Activated CD4-positive, alpha-beta T cell treated with anti-CD3 and anti-CD28 coated beads, Interleukin-2, amount 10 ng/mL, durations not matched to agents 24 days and 14 days (primary cell): ENCODE results near the gene KCNJ1. TPM values are rescaled to one million over a fixed set of nuclear protein-coding genes. Genes with fewer than 3 reads are reported as not detected.

ENCODE experiments used
- DNase-seq: peaks from one replicate; pipeline ENCODE4 v3.0.0; 2022
- H3K27ac Mint-ChIP-seq: one replicate; pipeline ENCODE4 v1.8.0; 2022; ENCODE audit warnings: mild to moderate bottlenecking, mixed read lengths
- H3K27me3 Mint-ChIP-seq: one replicate; pipeline ENCODE4 v1.8.0; 2022; ENCODE audit warnings: mixed read lengths
- H3K36me3 Mint-ChIP-seq: one replicate; pipeline ENCODE4 v1.8.0; 2022; ENCODE audit warnings: low read depth, mild to moderate bottlenecking, mixed read lengths
- H3K4me1 Mint-ChIP-seq: one replicate; pipeline ENCODE4 v1.8.0; 2021; ENCODE audit warnings: mixed read lengths
- H3K4me3 Mint-ChIP-seq: one replicate; pipeline ENCODE4 v1.8.0; 2022; ENCODE audit warnings: mild to moderate bottlenecking, moderate library complexity, mixed read lengths
- H3K9me3 Mint-ChIP-seq: one replicate; pipeline ENCODE4 v1.8.0; 2021; ENCODE audit warnings: mixed read lengths
- intact Hi-C: fragments of 100-400 bp; cut with micrococcal nuclease; formaldehyde crosslinking; loops from one replicate; pipeline ENCODE4 v1.15.1; 2023
- total RNA-seq: library from RNA; stranded (reverse); gene quantifications from 2 replicates; pipeline ENCODE4 v1.2.3, GENCODE V29; 2022

Gene KCNJ1
- total RNA-seq, 1 donor from 2014 or later, result not detected

DNA sequence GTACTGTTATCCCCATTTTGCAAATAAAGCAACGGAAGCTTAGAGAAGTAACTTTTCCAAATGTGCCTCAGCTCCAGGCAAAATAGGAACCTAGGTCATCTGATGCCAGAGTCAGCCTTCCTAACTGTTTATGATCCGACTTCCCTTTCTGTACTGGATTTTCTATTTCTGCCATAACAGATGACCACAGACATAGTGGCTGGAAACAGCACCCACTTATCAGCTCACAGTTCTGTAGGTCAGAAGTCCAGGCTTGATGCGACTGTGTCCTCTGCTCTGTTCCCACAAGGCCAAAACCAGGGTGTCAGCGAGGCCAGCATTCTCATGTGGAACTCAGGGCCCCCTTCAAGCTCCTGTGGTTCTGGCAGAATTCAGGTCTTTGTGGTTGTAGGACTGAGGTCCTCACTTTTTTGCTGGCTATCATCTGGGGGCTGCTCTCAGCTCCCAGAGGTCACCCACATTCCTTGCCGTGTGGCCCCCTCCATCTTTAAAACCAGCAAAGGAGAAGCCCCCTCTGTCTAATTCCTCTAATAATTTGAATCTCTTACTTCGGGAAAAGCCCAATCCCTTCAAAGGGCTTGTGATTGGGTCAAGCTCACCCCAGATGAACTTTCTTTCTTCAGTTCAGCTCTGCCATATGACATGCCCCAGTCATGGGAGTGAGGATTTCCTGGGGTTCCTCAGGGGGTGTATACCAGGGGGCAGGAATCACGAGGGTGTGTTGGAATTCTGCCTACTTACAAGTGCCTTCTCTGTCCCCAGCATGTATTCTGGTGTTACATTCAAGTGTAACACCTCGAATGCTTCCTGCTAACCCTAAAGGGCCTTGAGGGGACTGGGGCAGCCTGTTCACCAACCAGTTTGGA is 39.3 kb upstream of the KCNJ1 start:
- DNase-seq, result no peak
- no peak overlapping the region for H3K27ac Mint-ChIP-seq
- H3K36me3 Mint-ChIP-seq, result no peaks in the 10 kb centered on the region
- H3K27me3 Mint-ChIP-seq, result peaks cover 72% of the 10 kb centered on the region
- no peaks in the 10 kb centered on the region for H3K9me3 Mint-ChIP-seq
- peak overlapping the region; percentile 72 for H3K4me3 Mint-ChIP-seq
- intact Hi-C loops, result loop anchor here (10.0 kb wide), 1 partner anchor 148 kb away; no protein-coding TSS in a partner anchor
- peaks cover 12% of the 10 kb centered on the region for H3K4me1 Mint-ChIP-seq

DNA sequence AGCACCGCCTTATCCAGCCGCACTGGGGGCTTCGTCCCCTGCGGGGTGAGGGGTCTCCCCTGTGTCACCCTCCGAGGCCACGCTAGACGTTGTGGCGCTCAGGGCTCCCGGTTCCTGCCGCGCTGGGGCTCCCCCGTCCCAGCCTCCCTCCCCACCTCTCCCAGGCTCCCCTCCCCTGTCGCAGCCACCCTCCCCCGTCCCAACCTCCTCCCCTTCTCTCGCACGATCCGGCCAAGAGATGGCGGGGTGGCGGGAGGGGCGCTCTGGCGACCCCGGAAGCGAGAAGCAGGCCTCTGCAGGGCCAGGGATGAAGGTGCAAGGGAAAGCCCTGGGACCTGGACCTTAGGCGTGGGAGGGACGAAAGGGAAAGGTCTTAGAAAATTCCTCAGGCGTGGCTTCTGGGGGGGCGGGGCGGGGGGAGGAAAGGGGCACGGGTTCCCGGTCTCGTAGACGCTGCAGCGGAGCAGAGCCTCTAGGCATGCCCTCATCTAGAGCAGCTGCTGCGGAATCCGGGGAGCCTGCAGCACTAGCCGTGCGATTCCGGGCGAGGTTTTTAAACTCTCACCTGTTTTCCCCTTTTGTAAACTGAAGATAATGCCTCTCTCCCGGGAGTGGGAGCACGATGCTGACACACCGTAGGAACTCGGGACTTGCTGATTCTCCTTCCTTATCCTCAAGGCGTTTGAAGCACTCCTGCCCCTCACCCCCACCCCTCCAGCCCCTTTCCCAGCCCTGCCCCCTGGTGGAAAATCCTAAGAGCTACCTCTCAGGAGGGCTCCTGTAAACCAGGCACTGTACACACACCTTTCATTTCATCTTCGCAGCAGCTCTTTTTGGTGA is 38.5 kb upstream of the KCNJ1 start:
- Mint-ChIP-seq H3K27ac (no peak overlapping the region), H3K9me3 (no peaks in the 10 kb centered on the region), H3K4me1 (peaks cover 12% of the 10 kb centered on the region), H3K4me3 (peak overlapping the region; percentile 72), H3K27me3 (peaks cover 77% of the 10 kb centered on the region), H3K36me3 (no peaks in the 10 kb centered on the region)
- DNase-seq, result peak; percentile 75
- intact Hi-C loops, result loop anchor here (2.0 to 10.0 kb wide), 2 partner anchors 15 to 149 kb away; partner anchors contain the start of gene KCNJ5

DNA sequence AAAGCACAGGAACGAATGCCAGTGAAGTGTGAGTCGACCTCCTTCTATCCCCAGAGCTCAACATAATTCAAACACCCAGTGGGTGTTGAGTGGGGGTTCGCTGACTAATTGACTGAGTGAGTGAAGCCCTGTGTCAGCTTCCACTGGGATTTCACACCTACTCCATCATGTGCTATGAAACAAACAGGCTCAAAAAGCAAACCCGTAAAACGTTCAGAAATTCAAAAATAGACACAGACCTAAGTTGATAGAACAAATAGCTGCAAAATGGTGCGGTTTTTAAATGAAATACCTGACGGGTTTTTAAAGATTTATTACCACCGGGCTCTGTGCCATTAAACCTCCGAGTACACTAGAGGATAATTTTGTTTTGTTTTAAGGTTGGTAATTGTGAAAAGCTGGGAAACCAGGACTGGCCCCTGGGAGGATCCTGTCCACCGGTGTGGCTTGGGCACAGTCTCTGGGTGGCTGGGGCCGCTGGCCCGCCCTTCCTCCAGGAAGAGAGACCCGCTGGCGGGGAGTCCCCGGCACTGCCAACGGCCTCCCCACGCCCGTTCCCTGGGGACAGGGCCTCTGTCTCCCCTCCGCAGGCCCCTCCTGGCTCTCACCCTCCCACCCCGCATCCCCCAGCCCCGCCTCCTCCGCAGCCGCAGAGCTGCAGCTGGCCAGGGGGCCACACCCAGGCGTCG is 37.7 kb upstream of the KCNJ1 start:
- Mint-ChIP-seq H3K4me3 (peak overlapping the region; percentile 30), H3K4me1 (peaks cover 12% of the 10 kb centered on the region), H3K27ac (no peak overlapping the region), H3K27me3 (peaks cover 70% of the 10 kb centered on the region), H3K36me3 (no peaks in the 10 kb centered on the region), H3K9me3 (no peaks in the 10 kb centered on the region)
- intact Hi-C loops, result loop anchor here (2.0 to 10.0 kb wide), 2 partner anchors 14 to 150 kb away; partner anchors contain the start of gene KCNJ5
- DNase-seq, result no peak

DNA sequence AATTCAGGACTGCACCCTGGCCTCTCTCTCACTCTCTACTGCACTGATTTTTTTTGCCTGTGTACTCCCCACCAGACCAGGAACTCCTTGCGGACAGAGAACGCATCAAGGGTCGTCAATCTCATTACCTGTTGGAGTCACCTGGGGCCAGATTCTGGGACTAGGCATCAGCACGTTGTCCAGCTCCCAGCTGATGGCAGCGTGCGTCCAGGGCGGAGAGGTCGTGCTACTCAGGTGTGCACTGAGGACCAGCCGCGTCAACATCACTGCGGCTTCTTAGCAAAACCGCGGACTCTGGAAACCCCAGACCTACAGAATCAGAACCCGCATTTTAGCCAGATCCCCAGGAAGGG is 37.2 kb upstream of the KCNJ1 start:
- intact Hi-C loops, result loop anchor here (2.0 to 10.0 kb wide), 2 partner anchors 13 to 151 kb away; partner anchors contain the start of gene KCNJ5
- Mint-ChIP-seq H3K27me3 (peaks cover 65% of the 10 kb centered on the region), H3K27ac (no peak overlapping the region), H3K36me3 (no peaks in the 10 kb centered on the region), H3K4me3 (peak overlapping the region; percentile 30), H3K9me3 (no peaks in the 10 kb centered on the region), H3K4me1 (peaks cover 12% of the 10 kb centered on the region)
- DNase-seq, result no peak

DNA sequence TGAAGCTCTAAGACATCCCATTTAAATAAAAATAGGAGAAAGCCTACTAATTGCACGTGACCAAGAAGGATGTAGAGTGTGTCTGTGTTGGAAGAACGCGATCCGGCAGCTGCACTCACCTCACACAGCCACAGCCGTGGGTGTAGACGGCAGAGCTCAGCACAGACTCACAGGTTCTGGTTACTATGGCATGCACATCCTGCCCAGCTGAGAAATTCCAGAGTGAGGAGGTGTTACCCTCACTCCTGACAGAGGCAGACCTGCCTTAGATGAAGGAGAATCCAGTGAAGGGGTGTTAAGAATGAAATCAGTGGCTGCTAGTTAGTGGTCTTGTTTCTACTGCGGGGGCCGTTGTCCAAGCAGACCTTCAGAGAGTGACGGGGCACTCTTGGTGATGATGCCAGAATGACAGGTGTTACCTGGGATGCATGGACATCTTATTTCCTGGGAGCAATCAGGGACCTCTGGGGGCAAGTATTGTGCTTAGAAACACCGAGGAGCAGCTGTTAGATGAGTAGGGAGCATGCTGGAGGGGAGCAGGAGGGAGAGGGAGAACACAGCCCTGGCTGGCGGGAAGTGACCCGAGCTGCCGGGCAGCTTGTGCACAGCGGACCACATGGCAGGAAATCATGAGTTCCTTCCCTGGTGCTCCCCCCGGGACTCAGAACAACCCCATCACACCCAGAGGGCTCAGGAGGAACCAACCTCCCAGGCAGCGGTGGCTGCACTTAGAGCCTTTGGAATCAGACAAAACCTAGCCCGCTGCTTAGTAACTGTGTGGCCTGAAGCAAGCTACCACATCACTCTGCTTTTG is 36.4 kb upstream of the KCNJ1 start:
- peaks cover 12% of the 10 kb centered on the region for H3K4me1 Mint-ChIP-seq
- no peak overlapping the region for H3K27ac Mint-ChIP-seq
- no peaks in the 10 kb centered on the region for H3K36me3 Mint-ChIP-seq
- intact Hi-C loops, result loop anchor here (2.0 to 10.0 kb wide), 2 partner anchors 13 to 151 kb away; partner anchors contain the start of gene KCNJ5
- H3K27me3 Mint-ChIP-seq, result peaks cover 64% of the 10 kb centered on the region
- no peak overlapping the region for H3K4me3 Mint-ChIP-seq
- DNase-seq, result no peak
- no peaks in the 10 kb centered on the region for H3K9me3 Mint-ChIP-seq

DNA sequence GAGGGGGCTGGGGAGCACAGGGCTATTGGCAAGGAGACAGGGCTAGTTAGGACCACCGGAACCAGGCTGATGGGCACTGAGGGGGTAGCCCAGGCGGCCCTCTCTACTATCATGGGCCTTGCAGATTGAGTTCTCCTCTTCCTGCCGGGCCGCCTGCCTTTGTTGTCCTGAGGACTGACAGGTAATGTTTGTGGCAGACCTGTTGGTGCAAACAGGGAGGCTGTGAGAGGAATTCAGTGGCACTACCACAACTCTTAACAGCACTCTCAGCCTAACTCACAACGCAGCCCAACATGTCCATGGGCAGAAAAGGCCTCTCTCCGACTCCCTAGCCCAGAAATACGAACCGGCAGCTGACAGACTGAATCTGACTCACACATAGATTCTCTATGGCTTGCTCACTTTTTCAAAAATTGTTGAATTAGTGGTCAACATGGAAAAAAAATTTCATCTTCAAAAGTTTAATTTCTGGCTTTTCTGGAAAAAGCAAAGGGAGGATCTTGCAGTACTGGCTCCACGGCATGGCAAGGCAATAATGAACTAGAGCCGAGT is 35.5 kb upstream of the KCNJ1 start:
- Mint-ChIP-seq H3K9me3 (no peaks in the 10 kb centered on the region), H3K4me3 (no peak overlapping the region), H3K27ac (no peak overlapping the region), H3K4me1 (peaks cover 12% of the 10 kb centered on the region), H3K36me3 (no peaks in the 10 kb centered on the region), H3K27me3 (peaks cover 64% of the 10 kb centered on the region)
- no peak for DNase-seq
- intact Hi-C loops, result loop anchor here (10.0 kb wide), 1 partner anchor 152 kb away; no protein-coding TSS in a partner anchor

DNA sequence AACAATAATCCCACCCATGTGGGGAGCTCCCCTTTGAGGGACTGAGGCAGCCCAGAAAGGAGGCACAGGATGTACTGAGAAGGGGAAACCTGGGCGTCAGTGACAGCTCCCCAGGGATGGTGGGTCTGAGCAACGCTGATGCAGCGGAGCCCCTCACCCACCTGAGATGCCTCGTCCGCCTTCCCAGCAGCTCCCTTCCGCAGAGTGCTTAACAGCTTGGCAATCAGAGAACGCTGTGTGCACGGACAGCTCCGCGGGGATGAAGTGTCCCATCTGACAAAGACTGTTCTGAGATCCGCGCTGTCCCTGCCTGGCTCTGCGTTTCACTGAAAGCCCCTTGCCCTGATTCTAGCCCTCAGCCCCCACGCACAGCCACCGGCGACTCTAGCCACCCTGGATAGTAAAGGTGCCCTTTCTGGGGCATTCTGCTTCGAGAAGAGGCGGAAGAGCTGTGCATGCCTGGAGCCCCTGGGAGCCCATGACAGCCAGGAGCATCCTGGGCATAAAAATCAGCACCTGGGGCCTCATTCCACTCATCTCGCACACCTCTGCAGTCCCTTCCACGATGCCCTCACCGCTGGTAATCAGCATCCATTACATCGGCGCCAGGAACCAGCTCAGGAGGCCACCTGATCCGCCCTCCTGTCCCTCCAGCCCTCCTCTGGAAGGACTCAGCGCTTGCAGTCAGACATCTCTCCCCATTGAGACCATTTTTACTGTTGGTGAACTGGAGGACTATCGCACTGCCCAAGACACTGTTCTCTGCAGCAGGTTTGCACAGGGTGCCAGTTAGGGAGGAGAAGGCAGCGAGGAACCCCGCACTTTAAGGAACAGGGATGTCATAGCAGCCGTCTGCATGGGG is 34.8 kb upstream of the KCNJ1 start:
- H3K27me3 Mint-ChIP-seq, result peaks cover 61% of the 10 kb centered on the region
- no peaks in the 10 kb centered on the region for H3K36me3 Mint-ChIP-seq
- intact Hi-C loops, result loop anchor here (10.0 kb wide), 1 partner anchor 153 kb away; no protein-coding TSS in a partner anchor
- H3K9me3 Mint-ChIP-seq, result no peaks in the 10 kb centered on the region
- no peak for DNase-seq
- H3K4me1 Mint-ChIP-seq, result peaks cover 12% of the 10 kb centered on the region
- H3K4me3 Mint-ChIP-seq, result no peak overlapping the region
- peak overlapping the region; percentile 34 for H3K27ac Mint-ChIP-seq

DNA sequence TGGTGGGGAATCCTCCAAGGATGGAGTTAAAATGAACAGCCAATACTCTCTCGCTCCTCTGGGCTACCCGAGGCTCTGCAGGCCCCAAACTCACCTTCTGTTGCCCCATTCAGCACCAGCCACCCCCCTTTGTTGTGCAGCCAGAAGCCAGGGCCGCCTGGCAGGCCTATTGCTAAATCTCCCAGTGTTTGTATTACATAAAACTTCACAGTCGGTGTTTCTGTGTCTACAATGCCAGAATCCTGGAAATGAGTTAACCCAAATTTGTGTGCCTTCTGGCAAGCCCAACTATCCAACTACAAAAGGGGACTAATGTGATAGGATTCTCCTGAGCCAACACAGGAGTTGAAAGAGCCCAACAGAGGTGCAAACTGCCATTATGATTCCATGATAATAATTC is 33.4 kb upstream of the KCNJ1 start:
- H3K9me3 Mint-ChIP-seq, result no peaks in the 10 kb centered on the region
- H3K27ac Mint-ChIP-seq, result no peak overlapping the region
- intact Hi-C loops, result loop anchor here (10.0 kb wide), 1 partner anchor 154 kb away; no protein-coding TSS in a partner anchor
- no peak for DNase-seq
- H3K27me3 Mint-ChIP-seq, result peaks cover 56% of the 10 kb centered on the region
- no peak overlapping the region for H3K4me3 Mint-ChIP-seq
- H3K4me1 Mint-ChIP-seq, result peaks cover 6% of the 10 kb centered on the region
- no peaks in the 10 kb centered on the region for H3K36me3 Mint-ChIP-seq

DNA sequence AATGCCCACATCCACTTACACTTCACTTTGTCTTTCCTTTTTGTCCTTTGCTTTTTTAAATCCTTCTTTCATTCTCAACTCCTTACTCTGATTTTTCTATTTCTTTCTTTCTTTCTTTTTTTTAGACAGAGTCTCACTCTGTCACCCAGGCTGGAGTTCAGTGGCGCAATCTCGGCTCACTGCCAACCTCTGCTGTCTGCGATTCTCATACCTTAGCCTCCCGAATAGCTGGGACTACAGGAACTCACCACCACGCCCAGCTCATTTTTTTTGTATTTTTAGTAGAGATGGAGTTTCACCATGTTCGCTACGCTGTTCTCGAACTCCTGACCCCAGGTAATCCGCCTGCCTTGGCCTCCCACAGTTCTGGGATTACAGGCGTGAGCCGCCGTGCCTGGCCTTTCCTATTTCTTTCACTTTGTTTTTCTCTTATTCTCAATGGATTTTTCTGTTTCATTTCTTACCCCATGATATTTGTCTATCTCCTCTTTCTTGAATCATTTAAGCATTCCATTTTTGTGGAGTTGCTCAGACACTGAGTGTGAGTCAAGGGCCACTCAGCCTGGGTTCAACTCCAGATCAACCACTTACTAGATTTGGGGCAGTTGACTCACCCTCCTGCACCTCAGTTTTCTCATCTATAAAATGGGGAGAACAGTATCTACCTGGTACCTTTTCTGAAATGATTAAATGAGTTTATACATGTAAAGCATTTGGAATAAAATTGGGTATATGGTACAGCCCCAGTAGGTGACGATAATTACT is 31.7 kb upstream of the KCNJ1 start:
- H3K9me3 Mint-ChIP-seq, result no peaks in the 10 kb centered on the region

DNA sequence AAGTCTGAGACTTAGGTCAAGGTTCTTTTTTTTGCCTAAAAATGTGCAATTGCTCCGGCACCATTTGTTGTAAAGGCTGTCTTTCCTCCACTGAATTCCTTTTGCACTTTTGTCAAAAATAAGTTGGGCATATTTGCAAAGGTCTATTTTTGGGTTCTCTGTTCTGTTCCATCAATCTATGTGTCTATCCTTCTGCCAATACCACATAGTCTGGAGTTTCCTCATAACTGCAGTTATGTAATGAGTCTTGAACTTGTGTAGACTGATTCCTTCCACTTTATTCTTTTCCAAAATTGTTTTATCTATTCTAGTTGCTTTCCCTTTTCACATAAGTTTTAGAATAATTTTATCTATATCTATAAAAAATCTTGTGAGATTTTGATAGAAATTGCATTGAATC is 30.7 kb upstream of the KCNJ1 start:
- peaks cover 4% of the 10 kb centered on the region for H3K4me1 Mint-ChIP-seq

More for the DNA sequence above, 31.7 kb upstream of the KCNJ1 start:
- intact Hi-C loops, result no loop called here
- Mint-ChIP-seq H3K4me3 (no peak overlapping the region), H3K36me3 (no peaks in the 10 kb centered on the region), H3K27me3 (peaks cover 54% of the 10 kb centered on the region), H3K4me1 (peaks cover 4% of the 10 kb centered on the region), H3K27ac (no peak overlapping the region)
- DNase-seq, result no peak

DNA sequence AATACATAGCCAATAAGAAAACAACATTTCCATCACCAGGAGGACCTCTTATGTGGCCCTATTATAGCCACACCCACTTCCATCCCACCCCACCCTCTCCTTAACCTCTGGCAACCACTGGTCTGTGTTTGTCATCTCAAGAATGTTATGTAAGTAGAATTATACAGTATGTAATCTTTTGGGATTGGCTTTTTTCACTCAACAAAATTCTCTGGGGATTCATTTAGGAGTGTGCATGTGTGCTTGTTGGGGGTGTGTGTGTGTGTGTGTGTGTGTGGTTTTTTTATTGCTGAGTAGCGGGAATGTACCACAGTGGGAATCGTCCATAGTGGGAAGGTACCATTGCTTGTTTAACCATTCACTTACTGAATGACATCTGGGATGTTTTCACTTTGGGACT is 29.3 kb upstream of the KCNJ1 start:
- Mint-ChIP-seq H3K27me3 (peaks cover 53% of the 10 kb centered on the region), H3K4me1 (peaks cover 6% of the 10 kb centered on the region), H3K9me3 (no peaks in the 10 kb centered on the region), H3K27ac (no peak overlapping the region), H3K36me3 (no peaks in the 10 kb centered on the region), H3K4me3 (no peak overlapping the region)
- DNase-seq, result no peak
- intact Hi-C loops, result no loop called here

More for the DNA sequence above, 30.7 kb upstream of the KCNJ1 start:
- Mint-ChIP-seq H3K9me3 (no peaks in the 10 kb centered on the region), H3K27me3 (peaks cover 49% of the 10 kb centered on the region), H3K27ac (no peak overlapping the region), H3K36me3 (no peaks in the 10 kb centered on the region), H3K4me3 (no peak overlapping the region)
- DNase-seq, result no peak
- intact Hi-C loops, result no loop called here
